Ovary (tissue), 9 donors: Measurements from ENCODE around the gene VAMP5. TPM values are rescaled to one million over a fixed set of nuclear protein-coding genes. Genes with fewer than 3 reads are reported as not detected.
"Not testable (repeated sequence)": the region's sequence is repeated elsewhere in the genome, so short reads cannot be mapped to it uniquely, and the experiment has no call there.

Source experiments
- DNase-seq, 5 donors: peaks; one replicate each; pipeline ENCODE4 v3.0.0-alpha.2; 2019 to 2020
- H3K27ac ChIP-seq, 2 donors: fragments of 200-600 bp; one replicate each; pipeline versions ENCODE4 v1.5.1 to v1.8.0; 2019 to 2022
- H3K27me3 ChIP-seq: fragments of 200-600 bp; one replicate; pipeline ENCODE4 v1.8.0; 2022
- H3K36me3 ChIP-seq: fragments of 200-600 bp; sonication (generic); one replicate; pipeline ENCODE4 v1.5.1; 2019
- H3K4me1 ChIP-seq: one replicate; pipeline ENCODE4 v1.8.1; 2013; ENCODE audit warnings: mild to moderate bottlenecking, moderate library complexity; ENCODE audit not compliant: insufficient read depth
- H3K4me3 ChIP-seq: fragments of 200-600 bp; sonication (generic); one replicate; pipeline ENCODE4 v1.5.1; 2017
- H3K9me3 ChIP-seq, 2 donors: fragments of 200-600 bp in 1 of 2; sonication (generic) in 1 of 2; one replicate each; pipeline versions ENCODE4 v1.5.1 to v1.8.1; 2013 to 2019; ENCODE audit warnings: mild to moderate bottlenecking in 1 of 2, moderate library complexity in 1 of 2
- CTCF ChIP-seq, 3 donors: fragments of 450-650 bp in 2 of 3; fragments of 200-600 bp in 1 of 3; IDR thresholded peaks; one replicate each; pipeline versions ENCODE4 v1.5.1 to v1.8.0; 2016 to 2022; ENCODE audit warnings: antibody characterized with exemption in 3 of 3, mild to moderate bottlenecking in 1 of 3
- EP300 ChIP-seq: sonication (generic); formaldehyde crosslinking; IDR thresholded peaks from one replicate; pipeline ENCODE4 v1.6.1; 2017; ENCODE audit warnings: antibody characterized with exemption
- POLR2A ChIP-seq: fragments of 450-650 bp; IDR thresholded peaks from one replicate; pipeline ENCODE4 v1.6.1; 2017; ENCODE audit warnings: antibody characterized with exemption, mild to moderate bottlenecking, moderate library complexity
- WGBS, 3 donors: extraction: QIAGEN DNeasy Blood & Tissue Kit in 1 of 3; methylation state at CpG; one replicate each; pipeline versions ENCODE4 v1.1.5 to v1.1.7; 2013 to 2017; 5-methylcytosine and 5-hydroxymethylcytosine counted together
- intact Hi-C, 4 donors: fragments of 100-400 bp; cut with DNase I; formaldehyde crosslinking; loops; one replicate each; pipeline versions ENCODE4 v1.11.0 to v1.15.1; 2022 to 2023
- polyA plus RNA-seq, 2 donors: library from polyadenylated mRNA; stranded (reverse); fragments of 200-250 nt in 1 of 2; fragments of 350-450 nt in 1 of 2; fragmentation: Illumina TruSeq in 1 of 2; extraction: RNeasy Lipid Tissue Mini Kit (QIAGEN cat#74804) in 1 of 2; gene quantifications; one replicate each; pipeline ENCODE4 v1.2.3, GENCODE V29; 2013 to 2014
- total RNA-seq, 7 donors: library from RNA; depleted of rRNA in 2 of 7; stranded (reverse); fragments of >200 nt in 2 of 7; fragmentation: NEBNext Ultra II Directional in 3 of 7; extraction: Animal tissue kit (Norgen Biotek cat#: 25700) in 3 of 7; gene quantifications; one replicate each; pipeline versions ENCODE4 v1.1.0 to v1.2.4, GENCODE V29; 2016 to 2023
- donor health status: DM: no; HTN: no; CAD: no; lungs with moderate emphysema.
- donor health status: DM: no; HTN: no; CAD: no.
- donor health status: Bipolar disorder and iron deficiency.
- donor health status: DM: yes; HTN: yes; CAD: no.
- donor health status: DM: no; HTN: no; CAD: no.
- donor health status: DM: yes; HTN: yes; CAD: no.

Gene VAMP5
- total and polyA plus RNA-seq, 9 donors = 25.6 to 99.5 (median 48.5) TPM

- no peaks in the 10 kb centered on the region for H3K9me3 ChIP-seq
- WGBS, 3 donors = 82 to 89% (median 86%) methylated on average over 3 of the region's 3 CpGs
- no peaks in the 10 kb centered on the region for H3K36me3 ChIP-seq
- no peak for DNase-seq
- intact Hi-C loops = loop anchor here in 2 of 4 donors (5.0 to 10.0 kb wide), 2 partner anchors 133 to 420 kb away; partner anchors contain the start of gene TCF7L1 (in 1 of the 2)
- H3K27me3 ChIP-seq = no peaks in the 10 kb centered on the region
- peaks cover 4% of the 10 kb centered on the region for H3K4me1 ChIP-seq
- TF ChIP-seq EP300 (no peak), CTCF (IDR thresholded peaks at IDR 0.05) (no peak), POLR2A (no peak)
- no peak overlapping the region for H3K27ac ChIP-seq
- H3K4me3 ChIP-seq = no peak overlapping the region
These were observed 29.1 kb upstream of the VAMP5 start for GRCh38 chr2:85554980-85555612.

GRCh38 chr2:85557130-85557529, 27.1 kb upstream of the VAMP5 start:
- Histone ChIP-seq H3K27ac (no peak overlapping the region), H3K27me3 (no peaks in the 10 kb centered on the region), H3K36me3 (no peaks in the 10 kb centered on the region), H3K4me3 (no peak overlapping the region), H3K9me3 (no peaks in the 10 kb centered on the region), H3K4me1 (peaks cover 6% of the 10 kb centered on the region)
- intact Hi-C loops = loop anchor here in 1 of 4 donors (10.0 kb wide), 1 partner anchor 422 kb away; the partner anchor contains the start of gene TCF7L1
- no peak for DNase-seq
- WGBS, 3 donors = 88 to 92% (median 92%) methylated on average over 5 of the region's 5 CpGs
- TF ChIP-seq EP300 (no peak), CTCF (IDR thresholded peaks at IDR 0.05) (no peak), POLR2A (no peak)

GRCh38 chr2:85558160-85558559, 26.1 kb upstream of the VAMP5 start:
- Histone ChIP-seq H3K9me3 (no peaks in the 10 kb centered on the region), H3K27ac (no peak overlapping the region), H3K36me3 (no peaks in the 10 kb centered on the region), H3K4me3 (no peak overlapping the region), H3K27me3 (no peaks in the 10 kb centered on the region), H3K4me1 (peaks cover 6% of the 10 kb centered on the region)
- WGBS, 3 donors = 92 to 98% (median 93%) methylated on average over 1 of the region's 1 CpG
- intact Hi-C loops = loop anchor here in 1 of 4 donors (10.0 kb wide), 1 partner anchor 423 kb away; the partner anchor contains the start of gene TCF7L1
- DNase-seq = no peak
- no peak for TF ChIP-seq POLR2A
- no peak for TF ChIP-seq CTCF (IDR thresholded peaks at IDR 0.05)
- no peak for TF ChIP-seq EP300

GRCh38 chr2:85560403-85560726, 23.9 kb upstream of the VAMP5 start:
- H3K4me1 ChIP-seq, H3K36me3 ChIP-seq, DNase-seq, H3K9me3 ChIP-seq, H3K27me3 ChIP-seq, intact Hi-C loops: not testable (repeated sequence)
- 75 to 81% (median 78%) methylated on average over 12 of the region's 12 CpGs for WGBS, 3 donors
- Histone ChIP-seq H3K27ac (peak overlapping the region in 1 of 2 donors; percentile 65), H3K4me3 (peak overlapping the region; percentile 94)

GRCh38 chr2:85560812-85561279, 23.4 kb upstream of the VAMP5 start:
- H3K27me3 ChIP-seq = no peaks in the 10 kb centered on the region
- peaks cover 6% of the 10 kb centered on the region for H3K4me1 ChIP-seq
- no peaks in the 10 kb centered on the region for H3K36me3 ChIP-seq
- no peak for DNase-seq
- no peaks in the 10 kb centered on the region for H3K9me3 ChIP-seq
- TF ChIP-seq POLR2A = no peak
- TF ChIP-seq CTCF (IDR thresholded peaks at IDR 0.05) = no peak
- WGBS, 3 donors = 1 to 3% (median 2%) methylated on average over 14 of the region's 14 CpGs
- H3K4me3 ChIP-seq = peak overlapping the region; percentile 94
- intact Hi-C loops = no loop called here
- peak overlapping the region; percentile 18 to 65 for H3K27ac ChIP-seq
